Central memory CD8-positive, alpha-beta T cell (primary cell): Measurements from ENCODE around the gene CACNG5.

Experiments used
- ATAC-seq: fragments of 150-1000 bp; cut with Tn5 transposase; replicated peaks from 2 replicates; pipeline ENCODE4 v1.10.0; 2022; ENCODE audit warnings: mild to moderate bottlenecking, moderate FRiP score, moderate number of reproducible peaks; ENCODE audit not compliant: poor library complexity, severe bottlenecking; ENCODE audit errors: extremely low read depth
- DNase-seq, 2 donors: peaks; one replicate each; pipeline ENCODE4 v3.0.0; 2021; ENCODE audit warnings: low spot score in 2 of 2
- H3K27ac Mint-ChIP-seq: one replicate; pipeline ENCODE4 v1.8.0; 2022; ENCODE audit warnings: low read depth, mild to moderate bottlenecking, moderate library complexity, mixed read lengths
- H3K27me3 Mint-ChIP-seq: one replicate; pipeline ENCODE4 v1.8.0; 2022; ENCODE audit warnings: mixed read lengths
- H3K36me3 Mint-ChIP-seq: one replicate; pipeline ENCODE4 v1.8.0; 2022; ENCODE audit warnings: mild to moderate bottlenecking, moderate library complexity, mixed read lengths; ENCODE audit not compliant: insufficient read depth
- H3K4me1 Mint-ChIP-seq: one replicate; pipeline ENCODE4 v1.8.0; 2022; ENCODE audit warnings: mixed read lengths
- H3K4me3 Mint-ChIP-seq: one replicate; pipeline ENCODE4 v1.8.0; 2022; ENCODE audit warnings: mild to moderate bottlenecking, moderate library complexity, mixed read lengths
- H3K9me3 Mint-ChIP-seq: one replicate; pipeline ENCODE4 v1.8.0; 2022; ENCODE audit warnings: mixed read lengths

The CACNG5 gene

GRCh38 chr17:66809408-66809807 is 25.5 kb upstream of the CACNG5 start:
- Mint-ChIP-seq H3K4me3 (no peak overlapping the region), H3K36me3 (peaks cover 6% of the 10 kb centered on the region), H3K27ac (no peak overlapping the region), H3K27me3 (peaks cover 50% of the 10 kb centered on the region), H3K4me1 (no peaks in the 10 kb centered on the region), H3K9me3 (no peaks in the 10 kb centered on the region)
- no peak for DNase-seq
- ATAC-seq: no peak

DNA sequence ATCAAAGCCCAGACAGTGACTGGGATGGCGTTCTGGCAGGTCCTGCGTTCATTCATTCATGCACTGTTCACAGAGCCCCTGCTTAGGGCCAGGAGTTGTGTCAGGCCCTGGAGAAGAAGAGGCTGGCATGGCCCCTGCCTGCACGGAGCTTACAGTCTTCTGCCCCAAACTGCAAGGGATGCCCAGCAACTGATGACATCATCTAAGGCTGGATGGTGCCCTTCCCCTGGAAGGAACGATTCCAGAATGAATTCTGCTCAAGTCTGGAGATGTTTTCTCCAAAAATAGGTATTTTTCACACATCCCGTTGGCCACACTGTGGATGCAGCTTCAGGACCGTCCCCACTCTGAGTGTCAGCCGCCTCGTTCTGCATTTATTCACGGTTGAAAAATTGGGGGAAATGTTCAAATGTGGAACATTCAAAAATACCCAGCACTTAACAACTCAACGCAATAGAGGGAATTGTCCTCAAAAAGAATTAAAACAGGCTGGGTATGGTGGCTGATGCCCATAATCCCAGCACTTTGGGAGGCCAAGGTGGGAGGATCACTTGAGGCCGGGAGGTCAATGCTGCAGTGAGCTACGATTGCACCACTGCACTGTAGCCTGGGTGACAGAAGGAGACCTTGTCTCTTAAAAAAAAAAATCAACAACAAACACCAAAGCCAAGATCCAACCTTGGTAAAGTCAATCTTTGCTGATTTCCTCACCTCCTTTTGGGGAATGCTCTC is 23.8 kb upstream of the CACNG5 start:
- Mint-ChIP-seq H3K27me3 (peaks cover 56% of the 10 kb centered on the region), H3K4me3 (no peak overlapping the region), H3K36me3 (peaks cover 6% of the 10 kb centered on the region), H3K27ac (no peak overlapping the region), H3K9me3 (no peaks in the 10 kb centered on the region), H3K4me1 (no peaks in the 10 kb centered on the region)
- ATAC-seq (no peak), DNase-seq (no peak)

GRCh38 chr17:66811683-66812054 is 23.2 kb upstream of the CACNG5 start:
- no peaks in the 10 kb centered on the region for H3K4me1 Mint-ChIP-seq
- H3K36me3 Mint-ChIP-seq: peaks cover 6% of the 10 kb centered on the region
- no peak overlapping the region for H3K4me3 Mint-ChIP-seq
- DNase-seq: no peak
- peaks cover 52% of the 10 kb centered on the region for H3K27me3 Mint-ChIP-seq
- no peak overlapping the region for H3K27ac Mint-ChIP-seq
- H3K9me3 Mint-ChIP-seq: no peaks in the 10 kb centered on the region
- no peak for ATAC-seq

- no peak for ATAC-seq
- Mint-ChIP-seq H3K27ac (no peak overlapping the region), H3K9me3 (peaks cover under 1% of the 10 kb centered on the region), H3K4me1 (no peaks in the 10 kb centered on the region), H3K27me3 (peaks cover 52% of the 10 kb centered on the region), H3K4me3 (no peak overlapping the region), H3K36me3 (peaks cover 2% of the 10 kb centered on the region)
- no peak for DNase-seq
Measured at GRCh38 chr17:66812571-66812970, 22.3 kb upstream of the CACNG5 start.

GRCh38 chr17:66813296-66813695 is 21.6 kb upstream of the CACNG5 start:
- no peak overlapping the region for H3K27ac Mint-ChIP-seq

GRCh38 chr17:66814026-66814425 is 20.9 kb upstream of the CACNG5 start:
- Mint-ChIP-seq H3K9me3 (peaks cover 5% of the 10 kb centered on the region), H3K4me1 (no peaks in the 10 kb centered on the region), H3K27ac (no peak overlapping the region), H3K27me3 (peaks cover 53% of the 10 kb centered on the region), H3K4me3 (no peak overlapping the region), H3K36me3 (peaks cover 2% of the 10 kb centered on the region)
- no peak for ATAC-seq
- no peak for DNase-seq

More at GRCh38 chr17:66813296-66813695, 21.6 kb upstream of the CACNG5 start:
- DNase-seq: no peak
- H3K4me1 Mint-ChIP-seq: no peaks in the 10 kb centered on the region
- H3K4me3 Mint-ChIP-seq: no peak overlapping the region
- H3K27me3 Mint-ChIP-seq: peaks cover 52% of the 10 kb centered on the region
- H3K36me3 Mint-ChIP-seq: peaks cover 2% of the 10 kb centered on the region
- no peak for ATAC-seq
- peaks cover 5% of the 10 kb centered on the region for H3K9me3 Mint-ChIP-seq

GRCh38 chr17:66814570-66814969 is 20.3 kb upstream of the CACNG5 start:
- H3K36me3 Mint-ChIP-seq: peaks cover 2% of the 10 kb centered on the region
- no peaks in the 10 kb centered on the region for H3K4me1 Mint-ChIP-seq
- ATAC-seq (no peak), DNase-seq (no peak)
- H3K27me3 Mint-ChIP-seq: peaks cover 53% of the 10 kb centered on the region
- H3K27ac Mint-ChIP-seq: no peak overlapping the region
- peaks cover 5% of the 10 kb centered on the region for H3K9me3 Mint-ChIP-seq
- no peak overlapping the region for H3K4me3 Mint-ChIP-seq

GRCh38 chr17:66817750-66818149 is 17.2 kb upstream of the CACNG5 start:
- no peak for ATAC-seq

GRCh38 chr17:66819466-66819865 is 15.5 kb upstream of the CACNG5 start:
- Mint-ChIP-seq H3K27me3 (peaks cover 61% of the 10 kb centered on the region), H3K9me3 (peaks cover 5% of the 10 kb centered on the region), H3K4me1 (no peaks in the 10 kb centered on the region), H3K4me3 (no peak overlapping the region), H3K27ac (no peak overlapping the region), H3K36me3 (no peaks in the 10 kb centered on the region)
- no peak for DNase-seq
- ATAC-seq: no peak

More at GRCh38 chr17:66817750-66818149, 17.2 kb upstream of the CACNG5 start:
- H3K9me3 Mint-ChIP-seq: peaks cover 5% of the 10 kb centered on the region
- no peaks in the 10 kb centered on the region for H3K36me3 Mint-ChIP-seq
- no peak overlapping the region for H3K27ac Mint-ChIP-seq
- no peak for DNase-seq
- no peak overlapping the region for H3K4me3 Mint-ChIP-seq
- H3K27me3 Mint-ChIP-seq: peaks cover 65% of the 10 kb centered on the region
- no peaks in the 10 kb centered on the region for H3K4me1 Mint-ChIP-seq

- Mint-ChIP-seq H3K4me1 (no peaks in the 10 kb centered on the region), H3K9me3 (peaks cover 5% of the 10 kb centered on the region), H3K4me3 (no peak overlapping the region), H3K27me3 (peaks cover 65% of the 10 kb centered on the region), H3K36me3 (no peaks in the 10 kb centered on the region), H3K27ac (no peak overlapping the region)
- no peak for DNase-seq
- no peak for ATAC-seq
Measured at GRCh38 chr17:66822009-66822408, 12.9 kb upstream of the CACNG5 start.

DNA sequence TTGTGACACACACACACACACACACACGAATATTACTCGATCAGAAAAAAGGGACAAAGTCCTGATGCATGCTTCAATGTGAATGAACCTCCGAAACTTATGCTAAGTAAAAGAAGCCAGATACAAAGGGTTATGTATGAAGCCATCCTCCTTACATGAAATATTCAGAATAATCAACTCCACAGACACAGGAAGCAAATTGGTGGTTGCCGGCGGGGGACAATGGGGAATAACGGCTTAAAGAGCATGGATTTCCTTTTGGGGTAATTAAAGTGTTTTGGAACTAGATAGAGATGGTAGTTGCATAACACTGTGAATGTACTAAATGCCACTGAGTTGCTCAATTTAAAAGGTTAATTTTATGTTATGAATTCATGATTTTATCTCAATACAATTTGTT is 8.1 kb upstream of the CACNG5 start:
- Mint-ChIP-seq H3K36me3 (no peaks in the 10 kb centered on the region), H3K9me3 (no peaks in the 10 kb centered on the region), H3K27me3 (peaks cover 76% of the 10 kb centered on the region), H3K4me3 (no peak overlapping the region), H3K27ac (no peak overlapping the region), H3K4me1 (no peaks in the 10 kb centered on the region)
- DNase-seq (no peak), ATAC-seq (no peak)

DNA sequence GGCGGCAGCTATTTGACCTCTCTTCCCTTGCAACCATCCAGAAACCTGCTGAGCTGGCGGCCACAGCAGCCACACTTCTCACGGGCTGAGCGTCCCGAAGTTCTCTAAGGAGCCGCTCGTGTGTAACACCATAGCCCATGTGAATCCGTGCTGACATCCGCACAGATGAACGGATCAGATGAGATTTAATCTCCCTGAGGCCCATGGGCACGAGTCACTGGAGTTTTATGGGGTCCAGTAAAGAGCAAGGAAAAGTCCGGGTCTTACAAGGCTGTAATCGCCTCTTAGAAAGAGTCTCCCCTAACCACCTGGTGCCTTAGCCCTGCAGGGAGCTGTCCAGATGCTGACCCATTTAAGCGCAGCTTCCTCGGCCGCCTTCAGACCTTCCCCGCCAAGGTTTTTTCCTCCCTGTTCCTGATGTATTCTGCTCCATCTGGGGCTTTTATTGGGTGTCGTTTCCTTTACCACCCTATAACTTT is 5.5 kb upstream of the CACNG5 start:
- Mint-ChIP-seq H3K9me3 (no peaks in the 10 kb centered on the region), H3K27me3 (peaks cover 84% of the 10 kb centered on the region), H3K4me3 (no peak overlapping the region), H3K27ac (no peak overlapping the region), H3K36me3 (no peaks in the 10 kb centered on the region), H3K4me1 (no peaks in the 10 kb centered on the region)
- DNase-seq: no peak
- no peak for ATAC-seq

- no peak overlapping the region for H3K27ac Mint-ChIP-seq
- H3K27me3 Mint-ChIP-seq: peaks cover 79% of the 10 kb centered on the region
- no peak for DNase-seq
- H3K4me3 Mint-ChIP-seq: no peak overlapping the region
- no peak for ATAC-seq
- no peaks in the 10 kb centered on the region for H3K36me3 Mint-ChIP-seq
- no peaks in the 10 kb centered on the region for H3K9me3 Mint-ChIP-seq
- H3K4me1 Mint-ChIP-seq: no peaks in the 10 kb centered on the region
Measured at GRCh38 chr17:66829883-66830282, 5.0 kb upstream of the CACNG5 start.
